ENCODE data around the gene ST6GALNAC1.

DNA sequence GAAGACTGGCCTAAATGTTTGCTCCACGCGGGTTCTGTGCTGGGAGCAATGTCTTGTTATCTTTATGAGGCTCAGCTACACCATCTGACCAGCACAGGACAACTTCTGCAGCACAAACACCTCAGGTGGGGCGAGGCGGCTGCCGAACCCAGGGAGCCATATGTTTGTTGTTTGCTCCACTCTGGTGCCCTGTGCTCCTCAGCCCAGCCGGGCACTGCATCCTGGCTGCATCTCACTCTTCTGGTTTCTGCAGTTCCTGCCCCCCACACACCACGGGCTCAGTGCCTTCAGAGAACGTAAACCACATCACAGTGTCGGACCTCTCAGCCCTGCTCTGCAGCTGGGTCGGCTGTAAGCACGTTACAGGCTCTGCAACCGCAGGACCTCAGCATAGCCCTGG is 34.8 kb upstream of the ST6GALNAC1 start:
- TF ChIP-seq, protein P1, sequence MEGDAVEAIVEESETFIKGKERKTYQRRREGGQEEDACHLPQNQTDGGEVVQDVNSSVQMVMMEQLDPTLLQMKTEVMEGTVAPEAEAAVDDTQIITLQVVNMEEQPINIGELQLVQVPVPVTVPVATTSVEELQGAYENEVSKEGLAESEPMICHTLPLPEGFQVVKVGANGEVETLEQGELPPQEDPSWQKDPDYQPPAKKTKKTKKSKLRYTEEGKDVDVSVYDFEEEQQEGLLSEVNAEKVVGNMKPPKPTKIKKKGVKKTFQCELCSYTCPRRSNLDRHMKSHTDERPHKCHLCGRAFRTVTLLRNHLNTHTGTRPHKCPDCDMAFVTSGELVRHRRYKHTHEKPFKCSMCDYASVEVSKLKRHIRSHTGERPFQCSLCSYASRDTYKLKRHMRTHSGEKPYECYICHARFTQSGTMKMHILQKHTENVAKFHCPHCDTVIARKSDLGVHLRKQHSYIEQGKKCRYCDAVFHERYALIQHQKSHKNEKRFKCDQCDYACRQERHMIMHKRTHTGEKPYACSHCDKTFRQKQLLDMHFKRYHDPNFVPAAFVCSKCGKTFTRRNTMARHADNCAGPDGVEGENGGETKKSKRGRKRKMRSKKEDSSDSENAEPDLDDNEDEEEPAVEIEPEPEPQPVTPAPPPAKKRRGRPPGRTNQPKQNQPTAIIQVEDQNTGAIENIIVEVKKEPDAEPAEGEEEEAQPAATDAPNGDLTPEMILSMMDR (conservative IDR thresholded peaks at IDR 0.05), result no peak
- no peak for TF ChIP-seq ZFX (IDR thresholded peaks at IDR 0.05)

Measured in C4-2B (cell line).